HepG2 (cell line): ENCODE data around the gene SLC39A1. TPM values are rescaled to one million over a fixed set of nuclear protein-coding genes. Genes with fewer than 3 reads are reported as not detected.
A peak's percentile ranks its signal among the peaks of the same experiment; 100 is the strongest.

Experiments used
- ARID5B ChIP-seq: IDR thresholded peaks from 2 replicates; pipeline ENCODE4 v1.4.0; 2020; ENCODE audit warnings: mild to moderate bottlenecking, missing genetic modification reagents
- BRF2 ChIP-seq: sonication (generic); formaldehyde crosslinking; IDR thresholded peaks from 2 replicates; pipeline ENCODE4 v1.8.1; 2022; ENCODE audit warnings: mild to moderate bottlenecking, missing genetic modification reagents
- CBX5 ChIP-seq: sonication (generic); formaldehyde crosslinking; IDR thresholded peaks from 2 replicates; pipeline ENCODE4 v1.4.0; 2020; ENCODE audit warnings: missing genetic modification reagents, borderline replicate concordance
- CCDC6 ChIP-seq: sonication (generic); formaldehyde crosslinking; IDR thresholded peaks from 2 replicates; pipeline ENCODE4 v1.8.1; 2022; ENCODE audit warnings: mild to moderate bottlenecking, missing genetic modification reagents, moderate library complexity
- CREM ChIP-seq, 2 experiments: sonication (generic) in 1 of 2; formaldehyde crosslinking in 1 of 2; IDR thresholded peaks; 2 replicates each; pipeline versions ENCODE4 v1.4.0 to v1.6.1; 2016 to 2020; ENCODE audit warnings: antibody characterized with exemption in 1 of 2, mild to moderate bottlenecking in 1 of 2, missing genetic modification reagents in 1 of 2
- MAFG ChIP-seq: sonication (generic); formaldehyde crosslinking; IDR thresholded peaks from 2 replicates; pipeline ENCODE4 v1.5.1; 2020; ENCODE audit warnings: mild to moderate bottlenecking, missing genetic modification reagents
- MAZ ChIP-seq, 2 experiments: sonication (generic) in 1 of 2; formaldehyde crosslinking in 1 of 2; IDR thresholded peaks; 2 replicates each; pipeline versions ENCODE4 v1.5.0 to v1.6.1; 2012 to 2020; ENCODE audit warnings: low read depth in 2 of 2, mild to moderate bottlenecking in 2 of 2, borderline replicate concordance in 1 of 2, improper control_type of control experiment in 1 of 2, low read length in 1 of 2, missing genetic modification reagents in 1 of 2, moderate library complexity in 1 of 2
- RNF219 ChIP-seq: sonication (generic); formaldehyde crosslinking; IDR thresholded peaks from 2 replicates; pipeline ENCODE4 v1.5.0; 2020; ENCODE audit warnings: mild to moderate bottlenecking, missing genetic modification reagents
- SPEN ChIP-seq: sonication (generic); formaldehyde crosslinking; IDR thresholded peaks from 2 replicates; pipeline ENCODE4 v1.5.1; 2020; ENCODE audit warnings: low read depth, mild to moderate bottlenecking, missing genetic modification reagents
- SRSF1 ChIP-seq: fragments of 200-400 bp; formaldehyde crosslinking; optimal IDR thresholded peaks from 2 replicates; pipeline ENCODE3; 2017; ENCODE audit warnings: mild to moderate bottlenecking, low read depth, low read length, moderate library complexity
- ZNF224 ChIP-seq: sonication (generic); formaldehyde crosslinking; IDR thresholded peaks from 2 replicates; pipeline ENCODE4 v1.5.0; 2020; ENCODE audit warnings: mild to moderate bottlenecking, missing genetic modification reagents
- ZNF230 ChIP-seq: sonication (generic); formaldehyde crosslinking; IDR thresholded peaks from 2 replicates; pipeline ENCODE4 v1.4.0; 2020; ENCODE audit warnings: mild to moderate bottlenecking, missing genetic modification reagents
- ZNF260 ChIP-seq: sonication (generic); formaldehyde crosslinking; IDR thresholded peaks from 2 replicates; pipeline ENCODE4 v1.4.0; 2020; ENCODE audit warnings: missing genetic modification reagents, low read depth, mild to moderate bottlenecking, borderline replicate concordance
- ZNF563 ChIP-seq: sonication (generic); formaldehyde crosslinking; IDR thresholded peaks from 2 replicates; pipeline ENCODE4 v1.8.0; 2022; ENCODE audit warnings: mild to moderate bottlenecking, moderate library complexity, missing genetic modification reagents
- polyA plus RNA-seq, 8 experiments: library from polyadenylated mRNA; depleted of rRNA in 3 of 8; stranded (reverse) in 7 of 8; unstranded in 1 of 8; fragments of >200 nt; fragmentation: Illumina TruSeq in 4 of 8; extraction: Trizol in 4 of 8; gene quantifications; 2 replicates each; pipeline versions ENCODE4 v1.2.1 to v1.2.3, GENCODE V29; 2011 to 2016; ENCODE audit warnings: low read depth in 4 of 8, missing spikeins in 1 of 8, mixed read lengths in 1 of 8; ENCODE audit not compliant: insufficient read depth in 1 of 8
- total RNA-seq, 5 experiments: library from RNA; depleted of rRNA; stranded (reverse); fragments of >200 nt; fragmentation: Illumina TruSeq; extraction: Trizol; gene quantifications; 2 replicates each; pipeline ENCODE4 v1.2.3, GENCODE V29; 2016; ENCODE audit warnings: low read depth in 1 of 5
- TF ChIP-seq, protein P1 (sequence below): IDR thresholded peaks from 2 replicates; pipeline ENCODE4 v1.6.1; 2016
- TF ChIP-seq, protein P2 (sequence below): sonication (generic); formaldehyde crosslinking; IDR thresholded peaks from 2 replicates; pipeline ENCODE4 v1.8.1; 2023; ENCODE audit warnings: missing genetic modification reagents, inconsistent platforms, borderline replicate concordance

The SLC39A1 gene
- total and polyA plus RNA-seq, 2 of the 13 experiments (the other 11 are each of a cell fraction or from before 2014, with no cell fraction given): 71.2 to 78.4 TPM

DNA sequence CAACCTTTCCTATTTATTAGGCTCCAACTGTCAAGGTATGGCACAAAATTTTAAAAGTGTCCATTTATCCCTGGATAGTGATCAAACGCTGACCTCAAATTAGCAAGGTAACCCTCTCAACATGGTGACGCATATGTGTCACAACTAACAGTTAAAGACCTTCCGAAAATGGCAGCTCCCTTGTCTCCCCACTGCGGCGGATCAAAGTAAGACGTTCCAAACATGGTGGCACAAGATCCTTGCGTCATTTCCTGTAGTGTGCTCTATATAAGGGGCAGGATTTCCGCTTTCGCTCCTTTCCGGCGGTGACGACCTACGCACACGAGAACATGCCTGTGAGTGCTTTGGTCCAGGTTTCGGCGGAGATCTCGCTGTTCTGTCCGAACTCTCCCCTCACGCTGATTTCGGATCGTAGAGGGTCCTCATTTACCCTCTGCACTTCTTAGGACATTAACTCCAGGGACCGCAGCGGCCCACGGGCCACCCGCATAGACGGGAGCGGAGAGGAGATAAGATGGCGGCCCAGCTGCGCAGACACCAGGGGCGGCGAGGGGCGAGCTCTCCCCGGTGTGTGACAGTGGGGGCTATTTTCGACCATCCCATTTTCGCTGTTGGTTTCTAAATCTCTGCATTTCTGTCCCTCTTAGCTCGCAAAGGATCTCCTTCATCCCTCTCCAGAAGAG is 27.3 kb upstream of the SLC39A1 start, which contains the start of gene RPS27 (continued):
- TF ChIP-seq ARID5B (CRISPR knock-in tag) (peak; percentile 67), ZNF563 (peak; percentile 48; the same call in 1 of the 2 replicates), SPEN (peak; percentile 91; the same call in 1 of the 2 replicates), SRSF1 (peak; percentile 92), RNF219 (CRISPR knock-in tag) (no peak), MAZ (IDR thresholded peaks at IDR 0.05; ENCODE audit: borderline replicate concordance, low read depth, low read length) (no peak), MAZ (CRISPR knock-in tag; IDR thresholded peaks at IDR 0.05; ENCODE audit: low read depth) (peak; percentile 80; the same call in 1 of the 2 replicates), CCDC6 (CRISPR knock-in tag) (peak; percentile 71), CBX5 (CRISPR knock-in tag) (peak; percentile 88), ZNF224 (CRISPR knock-in tag) (0 out of 2 replicates have a peak, but pooled peaks have one; percentile 28), ZNF260 (CRISPR knock-in tag) (no peak), BRF2 (no peak), ZNF230 (CRISPR knock-in tag) (peak; percentile 87), MAFG (no peak), CREM (IDR thresholded peaks at IDR 0.05) (peak; percentile 99), CREM (CRISPR knock-in tag; IDR thresholded peaks at IDR 0.05) (peak; percentile 27; the same call in 1 of the 2 replicates)
- TF ChIP-seq, protein P1, sequence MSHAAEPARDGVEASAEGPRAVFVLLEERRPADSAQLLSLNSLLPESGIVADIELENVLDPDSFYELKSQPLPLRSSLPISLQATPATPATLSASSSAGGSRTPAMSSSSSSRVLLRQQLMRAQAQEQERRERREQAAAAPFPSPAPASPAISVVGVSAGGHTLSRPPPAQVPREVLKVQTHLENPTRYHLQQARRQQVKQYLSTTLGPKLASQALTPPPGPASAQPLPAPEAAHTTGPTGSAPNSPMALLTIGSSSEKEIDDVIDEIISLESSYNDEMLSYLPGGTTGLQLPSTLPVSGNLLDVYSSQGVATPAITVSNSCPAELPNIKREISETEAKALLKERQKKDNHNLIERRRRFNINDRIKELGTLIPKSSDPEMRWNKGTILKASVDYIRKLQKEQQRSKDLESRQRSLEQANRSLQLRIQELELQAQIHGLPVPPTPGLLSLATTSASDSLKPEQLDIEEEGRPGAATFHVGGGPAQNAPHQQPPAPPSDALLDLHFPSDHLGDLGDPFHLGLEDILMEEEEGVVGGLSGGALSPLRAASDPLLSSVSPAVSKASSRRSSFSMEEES (CRISPR knock-in tag): peak; percentile 84
- TF ChIP-seq, protein P2, sequence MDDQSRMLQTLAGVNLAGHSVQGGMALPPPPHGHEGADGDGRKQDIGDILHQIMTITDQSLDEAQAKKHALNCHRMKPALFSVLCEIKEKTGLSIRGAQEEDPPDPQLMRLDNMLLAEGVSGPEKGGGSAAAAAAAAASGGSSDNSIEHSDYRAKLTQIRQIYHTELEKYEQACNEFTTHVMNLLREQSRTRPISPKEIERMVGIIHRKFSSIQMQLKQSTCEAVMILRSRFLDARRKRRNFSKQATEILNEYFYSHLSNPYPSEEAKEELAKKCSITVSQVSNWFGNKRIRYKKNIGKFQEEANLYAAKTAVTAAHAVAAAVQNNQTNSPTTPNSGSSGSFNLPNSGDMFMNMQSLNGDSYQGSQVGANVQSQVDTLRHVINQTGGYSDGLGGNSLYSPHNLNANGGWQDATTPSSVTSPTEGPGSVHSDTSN (CRISPR knock-in tag): 0 out of 2 replicates have a peak, but pooled peaks have one; percentile 34
